HepG2 (cell line): ENCODE data around the gene GEMIN4. TPM values are rescaled to one million over a fixed set of nuclear protein-coding genes. Genes with fewer than 3 reads are reported as not detected.

Experiments used
- KAT8 ChIP-seq: IDR thresholded peaks from 2 replicates; pipeline ENCODE4 v1.6.1; 2016; ENCODE audit warnings: missing genetic modification reagents, missing compliant biosample characterization
- MBD4 ChIP-seq: IDR thresholded peaks from 2 replicates; pipeline ENCODE4 v1.6.1; 2012; ENCODE audit warnings: low read length, inconsistent platforms, borderline replicate concordance
- NCOR1 ChIP-seq: fragments of 200-600 bp; sonication (generic); IDR thresholded peaks from 2 replicates; pipeline ENCODE4 v1.7.0; 2017; ENCODE audit warnings: antibody characterized with exemption, low read length, borderline replicate concordance
- NONO ChIP-seq, 2 experiments: fragments of 450-650 bp in 1 of 2; sonication (generic) in 1 of 2; formaldehyde crosslinking in 1 of 2; IDR thresholded peaks in 1 of 2; conservative IDR thresholded peaks in 1 of 2; 2 replicates each; pipeline versions ENCODE4 v1.6.1 to v1.8.0; 2017 to 2022; ENCODE audit warnings: mild to moderate bottlenecking in 1 of 2, missing genetic modification reagents in 1 of 2, moderate library complexity in 1 of 2
- PAX8 ChIP-seq: sonication (generic); formaldehyde crosslinking; IDR thresholded peaks from 2 replicates; pipeline ENCODE4 v1.8.0; 2022; ENCODE audit warnings: mild to moderate bottlenecking, missing genetic modification reagents, borderline replicate concordance
- SALL2 ChIP-seq: sonication (generic); formaldehyde crosslinking; IDR thresholded peaks from 2 replicates; pipeline ENCODE4 v1.8.1; 2023; ENCODE audit warnings: mild to moderate bottlenecking, missing genetic modification reagents, inconsistent platforms
- ZC3H13 ChIP-seq: sonication (generic); formaldehyde crosslinking; IDR thresholded peaks from 2 replicates; pipeline ENCODE4 v1.8.1; 2023; ENCODE audit warnings: mild to moderate bottlenecking, missing genetic modification reagents, moderate library complexity
- ZKSCAN8 ChIP-seq: IDR thresholded peaks from 2 replicates; pipeline ENCODE4 v1.6.1; 2016; ENCODE audit warnings: borderline replicate concordance, missing genetic modification reagents, missing compliant biosample characterization
- ZMYM2 ChIP-seq: sonication (generic); formaldehyde crosslinking; IDR thresholded peaks from 2 replicates; pipeline ENCODE4 v1.8.0; 2022; ENCODE audit warnings: mild to moderate bottlenecking, missing genetic modification reagents
- ZNF317 ChIP-seq: sonication (generic); formaldehyde crosslinking; IDR thresholded peaks from 2 replicates; pipeline ENCODE4 v1.5.0; 2020; ENCODE audit warnings: mild to moderate bottlenecking, missing genetic modification reagents
- ZNF547 ChIP-seq: sonication (generic); formaldehyde crosslinking; IDR thresholded peaks from 2 replicates; pipeline ENCODE4 v1.5.1; 2020; ENCODE audit warnings: mild to moderate bottlenecking, missing genetic modification reagents
- ZNF773 ChIP-seq: sonication (generic); formaldehyde crosslinking; IDR thresholded peaks from 2 replicates; pipeline ENCODE4 v1.4.0; 2020; ENCODE audit warnings: missing genetic modification reagents, borderline replicate concordance
- polyA plus RNA-seq, 8 experiments: library from polyadenylated mRNA; depleted of rRNA in 3 of 8; stranded (reverse) in 7 of 8; unstranded in 1 of 8; fragments of >200 nt; fragmentation: Illumina TruSeq in 4 of 8; extraction: Trizol in 4 of 8; gene quantifications; 2 replicates each; pipeline versions ENCODE4 v1.2.1 to v1.2.3, GENCODE V29; 2011 to 2016; ENCODE audit warnings: low read depth in 4 of 8, missing spikeins in 1 of 8, mixed read lengths in 1 of 8; ENCODE audit not compliant: insufficient read depth in 1 of 8
- total RNA-seq, 5 experiments: library from RNA; depleted of rRNA; stranded (reverse); fragments of >200 nt; fragmentation: Illumina TruSeq; extraction: Trizol; gene quantifications; 2 replicates each; pipeline ENCODE4 v1.2.3, GENCODE V29; 2016; ENCODE audit warnings: low read depth in 1 of 5
- TF ChIP-seq, protein P1 (sequence below), 2 experiments: sonication (generic) in 1 of 2; formaldehyde crosslinking in 1 of 2; IDR thresholded peaks; 2 replicates each; pipeline versions ENCODE4 v1.4.0 to v1.6.1; 2018 to 2020; ENCODE audit warnings: missing genetic modification reagents in 2 of 2, borderline replicate concordance in 1 of 2, low read depth in 1 of 2, mild to moderate bottlenecking in 1 of 2, missing biosample characterization in 1 of 2
- TF ChIP-seq, protein P2 (sequence below): sonication (generic); formaldehyde crosslinking; IDR thresholded peaks from 2 replicates; pipeline ENCODE4 v1.9.0; 2022; ENCODE audit warnings: low read depth, missing genetic modification reagents
- TF ChIP-seq, protein P3 (sequence below): sonication (generic); formaldehyde crosslinking; IDR thresholded peaks from 2 replicates; pipeline ENCODE4 v1.4.0; 2020; ENCODE audit warnings: missing genetic modification reagents
- TF ChIP-seq, protein P4 (sequence below): sonication (generic); formaldehyde crosslinking; IDR thresholded peaks from 2 replicates; pipeline ENCODE4 v1.4.0; 2020; ENCODE audit warnings: missing genetic modification reagents, mild to moderate bottlenecking, borderline replicate concordance
- TF ChIP-seq, protein P5 (sequence below): sonication (generic); formaldehyde crosslinking; IDR thresholded peaks from 2 replicates; pipeline ENCODE4 v1.9.0; 2021; ENCODE audit warnings: missing genetic modification reagents, mild to moderate bottlenecking, borderline replicate concordance

The GEMIN4 gene
- total and polyA plus RNA-seq, 2 of the 13 experiments (the other 11 are each of a cell fraction or from before 2014, with no cell fraction given), result 10.8 to 22.7 TPM

DNA sequence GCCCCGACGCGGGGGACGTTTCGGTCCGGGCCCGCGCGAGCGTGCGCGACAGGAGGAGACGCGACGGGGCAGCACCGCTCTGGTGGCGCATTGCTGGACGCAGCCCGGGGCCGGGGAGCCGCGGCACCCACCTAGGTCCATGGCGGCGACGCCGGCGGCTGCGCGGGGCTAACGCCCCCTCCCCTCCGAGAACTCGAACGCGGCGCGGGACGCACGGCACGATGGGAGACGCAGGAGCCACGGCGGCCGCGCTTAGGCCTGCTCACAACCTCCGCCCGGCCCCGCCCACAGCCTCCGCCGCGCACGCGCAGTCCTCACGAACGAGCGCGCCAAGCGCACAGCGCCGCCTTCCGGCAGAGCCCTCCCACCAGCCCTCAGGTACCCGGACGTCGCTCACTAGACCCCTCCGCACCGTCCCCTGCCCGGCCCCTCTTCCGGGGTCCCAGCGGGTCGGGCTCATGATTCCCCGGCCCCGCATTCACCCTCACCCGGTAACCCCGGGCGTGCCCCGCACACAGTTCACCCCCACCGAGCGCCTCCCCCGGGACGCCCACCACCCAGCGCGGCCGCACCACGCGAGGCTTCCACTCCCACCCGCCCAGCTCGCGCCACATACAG is at the start of gene GEMIN4 (continued):
- TF ChIP-seq, protein P1, sequence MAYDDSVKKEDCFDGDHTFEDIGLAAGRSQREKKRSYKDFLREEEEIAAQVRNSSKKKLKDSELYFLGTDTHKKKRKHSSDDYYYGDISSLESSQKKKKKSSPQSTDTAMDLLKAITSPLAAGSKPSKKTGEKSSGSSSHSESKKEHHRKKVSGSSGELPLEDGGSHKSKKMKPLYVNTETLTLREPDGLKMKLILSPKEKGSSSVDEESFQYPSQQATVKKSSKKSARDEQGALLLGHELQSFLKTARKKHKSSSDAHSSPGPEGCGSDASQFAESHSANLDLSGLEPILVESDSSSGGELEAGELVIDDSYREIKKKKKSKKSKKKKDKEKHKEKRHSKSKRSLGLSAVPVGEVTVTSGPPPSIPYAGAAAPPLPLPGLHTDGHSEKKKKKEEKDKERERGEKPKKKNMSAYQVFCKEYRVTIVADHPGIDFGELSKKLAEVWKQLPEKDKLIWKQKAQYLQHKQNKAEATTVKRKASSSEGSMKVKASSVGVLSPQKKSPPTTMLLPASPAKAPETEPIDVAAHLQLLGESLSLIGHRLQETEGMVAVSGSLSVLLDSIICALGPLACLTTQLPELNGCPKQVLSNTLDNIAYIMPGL (CRISPR knock-in tag; IDR thresholded peaks at IDR 0.05; ENCODE audit: borderline replicate concordance in 1 of 2, low read depth in 1 of 2), result peak; percentile 94 to 95
- TF ChIP-seq NONO (IDR thresholded peaks at IDR 0.05) (no peak), NONO (CRISPR knock-in tag; conservative IDR thresholded peaks at IDR 0.05) (peak; percentile 72), ZNF773 (CRISPR knock-in tag) (0 out of 2 replicates have a peak, but pooled peaks have one; percentile 44), KAT8 (CRISPR knock-in tag) (peak; percentile 62), ZNF547 (peak; percentile 67; the same call in 1 of the 2 replicates), ZNF317 (CRISPR knock-in tag) (no peak), ZMYM2 (CRISPR knock-in tag) (no peak), MBD4 (no peak), ZKSCAN8 (CRISPR knock-in tag) (no peak), NCOR1 (no peak), PAX8 (CRISPR knock-in tag) (no peak), SALL2 (CRISPR knock-in tag) (peak; percentile 69; the same call in 1 of the 2 replicates), ZC3H13 (CRISPR knock-in tag) (no peak; the same call in 1 of the 2 replicates)
- TF ChIP-seq, protein P2, sequence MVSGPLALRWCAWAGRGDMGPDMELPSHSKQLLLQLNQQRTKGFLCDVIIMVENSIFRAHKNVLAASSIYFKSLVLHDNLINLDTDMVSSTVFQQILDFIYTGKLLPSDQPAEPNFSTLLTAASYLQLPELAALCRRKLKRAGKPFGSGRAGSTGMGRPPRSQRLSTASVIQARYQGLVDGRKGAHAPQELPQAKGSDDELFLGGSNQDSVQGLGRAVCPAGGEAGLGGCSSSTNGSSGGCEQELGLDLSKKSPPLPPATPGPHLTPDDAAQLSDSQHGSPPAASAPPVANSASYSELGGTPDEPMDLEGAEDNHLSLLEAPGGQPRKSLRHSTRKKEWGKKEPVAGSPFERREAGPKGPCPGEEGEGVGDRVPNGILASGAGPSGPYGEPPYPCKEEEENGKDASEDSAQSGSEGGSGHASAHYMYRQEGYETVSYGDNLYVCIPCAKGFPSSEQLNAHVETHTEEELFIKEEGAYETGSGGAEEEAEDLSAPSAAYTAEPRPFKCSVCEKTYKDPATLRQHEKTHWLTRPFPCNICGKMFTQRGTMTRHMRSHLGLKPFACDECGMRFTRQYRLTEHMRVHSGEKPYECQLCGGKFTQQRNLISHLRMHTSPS (CRISPR knock-in tag), result no peak
- TF ChIP-seq, protein P3, sequence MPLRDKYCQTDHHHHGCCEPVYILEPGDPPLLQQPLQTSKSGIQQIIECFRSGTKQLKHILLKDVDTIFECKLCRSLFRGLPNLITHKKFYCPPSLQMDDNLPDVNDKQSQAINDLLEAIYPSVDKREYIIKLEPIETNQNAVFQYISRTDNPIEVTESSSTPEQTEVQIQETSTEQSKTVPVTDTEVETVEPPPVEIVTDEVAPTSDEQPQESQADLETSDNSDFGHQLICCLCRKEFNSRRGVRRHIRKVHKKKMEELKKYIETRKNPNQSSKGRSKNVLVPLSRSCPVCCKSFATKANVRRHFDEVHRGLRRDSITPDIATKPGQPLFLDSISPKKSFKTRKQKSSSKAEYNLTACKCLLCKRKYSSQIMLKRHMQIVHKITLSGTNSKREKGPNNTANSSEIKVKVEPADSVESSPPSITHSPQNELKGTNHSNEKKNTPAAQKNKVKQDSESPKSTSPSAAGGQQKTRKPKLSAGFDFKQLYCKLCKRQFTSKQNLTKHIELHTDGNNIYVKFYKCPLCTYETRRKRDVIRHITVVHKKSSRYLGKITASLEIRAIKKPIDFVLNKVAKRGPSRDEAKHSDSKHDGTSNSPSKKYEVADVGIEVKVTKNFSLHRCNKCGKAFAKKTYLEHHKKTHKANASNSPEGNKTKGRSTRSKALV (CRISPR knock-in tag), result no peak; the same call in 1 of the 2 replicates
- TF ChIP-seq, protein P4, sequence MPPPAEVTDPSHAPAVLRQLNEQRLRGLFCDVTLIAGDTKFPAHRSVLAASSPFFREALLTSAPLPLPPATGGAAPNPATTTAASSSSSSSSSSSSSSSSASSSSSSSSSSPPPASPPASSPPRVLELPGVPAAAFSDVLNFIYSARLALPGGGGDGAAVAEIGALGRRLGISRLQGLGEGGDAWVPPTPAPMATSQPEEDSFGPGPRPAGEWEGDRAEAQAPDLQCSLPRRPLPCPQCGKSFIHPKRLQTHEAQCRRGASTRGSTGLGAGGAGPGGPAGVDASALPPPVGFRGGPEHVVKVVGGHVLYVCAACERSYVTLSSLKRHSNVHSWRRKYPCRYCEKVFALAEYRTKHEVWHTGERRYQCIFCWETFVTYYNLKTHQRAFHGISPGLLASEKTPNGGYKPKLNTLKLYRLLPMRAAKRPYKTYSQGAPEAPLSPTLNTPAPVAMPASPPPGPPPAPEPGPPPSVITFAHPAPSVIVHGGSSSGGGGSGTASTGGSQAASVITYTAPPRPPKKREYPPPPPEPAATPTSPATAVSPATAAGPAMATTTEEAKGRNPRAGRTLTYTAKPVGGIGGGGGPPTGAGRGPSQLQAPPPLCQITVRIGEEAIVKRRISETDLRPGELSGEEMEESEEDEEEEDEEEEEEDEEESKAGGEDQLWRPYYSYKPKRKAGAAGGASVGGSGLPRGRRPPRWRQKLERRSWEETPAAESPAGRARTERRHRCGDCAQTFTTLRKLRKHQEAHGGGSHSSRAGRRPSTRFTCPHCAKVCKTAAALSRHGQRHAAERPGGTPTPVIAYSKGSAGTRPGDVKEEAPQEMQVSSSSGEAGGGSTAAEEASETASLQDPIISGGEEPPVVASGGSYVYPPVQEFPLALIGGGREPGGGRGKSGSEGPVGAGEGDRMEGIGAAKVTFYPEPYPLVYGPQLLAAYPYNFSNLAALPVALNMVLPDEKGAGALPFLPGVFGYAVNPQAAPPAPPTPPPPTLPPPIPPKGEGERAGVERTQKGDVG (CRISPR knock-in tag), result no peak
- TF ChIP-seq, protein P5, sequence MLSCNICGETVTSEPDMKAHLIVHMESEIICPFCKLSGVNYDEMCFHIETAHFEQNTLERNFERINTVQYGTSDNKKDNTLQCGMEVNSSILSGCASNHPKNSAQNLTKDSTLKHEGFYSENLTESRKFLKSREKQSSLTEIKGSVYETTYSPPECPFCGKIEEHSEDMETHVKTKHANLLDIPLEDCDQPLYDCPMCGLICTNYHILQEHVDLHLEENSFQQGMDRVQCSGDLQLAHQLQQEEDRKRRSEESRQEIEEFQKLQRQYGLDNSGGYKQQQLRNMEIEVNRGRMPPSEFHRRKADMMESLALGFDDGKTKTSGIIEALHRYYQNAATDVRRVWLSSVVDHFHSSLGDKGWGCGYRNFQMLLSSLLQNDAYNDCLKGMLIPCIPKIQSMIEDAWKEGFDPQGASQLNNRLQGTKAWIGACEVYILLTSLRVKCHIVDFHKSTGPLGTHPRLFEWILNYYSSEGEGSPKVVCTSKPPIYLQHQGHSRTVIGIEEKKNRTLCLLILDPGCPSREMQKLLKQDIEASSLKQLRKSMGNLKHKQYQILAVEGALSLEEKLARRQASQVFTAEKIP (CRISPR knock-in tag), result no peak
